Neural cell (in vitro differentiated cells): ENCODE results near the gene MYO7A. TPM values are rescaled to one million over a fixed set of nuclear protein-coding genes. Genes with fewer than 3 reads are reported as not detected.

Source experiments
- H2AFZ ChIP-seq: fragments of 200-600, 300-800 bp; sonication (generic), shearing (Covaris generic); 2 replicates; pipeline ENCODE4 v1.6.0; 2014; ENCODE audit warnings: low read depth, mild to moderate bottlenecking, antibody characterized with exemption, low read length, moderate library complexity
- H3F3A ChIP-seq: fragments of 200-600 bp; shearing (Covaris generic); 2 replicates; pipeline ENCODE4 v1.6.1; 2016; ENCODE audit warnings: mild to moderate bottlenecking, moderate library complexity, mixed read lengths, antibody characterized with exemption, low read length; ENCODE audit not compliant: insufficient read depth, poor library complexity, severe bottlenecking
- H3K27ac ChIP-seq: fragments of 200-600, 300-800 bp; sonication (generic), shearing (Covaris generic); 2 replicates; pipeline ENCODE4 v1.5.1; 2014; ENCODE audit warnings: mild to moderate bottlenecking, low read length, moderate library complexity
- H3K27me3 ChIP-seq: fragments of 300-800, 200-600 bp; sonication (generic), shearing (Covaris generic); 2 replicates; pipeline ENCODE4 v1.6.0; 2014; ENCODE audit warnings: mild to moderate bottlenecking, low read depth, low read length, moderate library complexity; ENCODE audit not compliant: insufficient read depth
- H3K36me3 ChIP-seq: fragments of 300-800, 200-600 bp; sonication (generic), shearing (Covaris generic); 2 replicates; pipeline ENCODE4 v1.5.1; 2014; ENCODE audit warnings: mild to moderate bottlenecking, antibody characterized with exemption, low read length, moderate library complexity; ENCODE audit not compliant: insufficient read depth
- H3K4me2 ChIP-seq: fragments of 300-800, 200-600 bp; sonication (generic), shearing (Covaris generic); 2 replicates; pipeline ENCODE4 v1.6.0; 2014; ENCODE audit warnings: mild to moderate bottlenecking, low read length
- H3K4me3 ChIP-seq: fragments of 300-800, 200-600 bp; sonication (generic), shearing (Covaris generic); 2 replicates; pipeline ENCODE4 v1.5.1; 2014; ENCODE audit warnings: mild to moderate bottlenecking, low read length, moderate library complexity
- H3K79me2 ChIP-seq: fragments of 200-600 bp; shearing (Covaris generic); replicated peaks from 2 replicates; pipeline ENCODE4 v1.6.0; 2014; ENCODE audit warnings: mild to moderate bottlenecking, low read length, moderate library complexity; ENCODE audit not compliant: insufficient read depth
- H3K9ac ChIP-seq: fragments of 300-800, 200-600 bp; sonication (generic), shearing (Covaris generic); 2 replicates; pipeline ENCODE4 v1.6.1; 2016; ENCODE audit warnings: mild to moderate bottlenecking, low read length, mixed read lengths
- H3K9me2 ChIP-seq: fragments of 200-600 bp; shearing (Covaris generic); 2 replicates; pipeline ENCODE4 v1.6.1; 2016; ENCODE audit warnings: mild to moderate bottlenecking, low read length, mixed read lengths; ENCODE audit not compliant: insufficient read depth
- H3K9me3 ChIP-seq: fragments of 200-600, 300-800 bp; sonication (generic), shearing (Covaris generic); 2 replicates; pipeline ENCODE4 v1.6.1; 2016; ENCODE audit warnings: mild to moderate bottlenecking, mixed run types, low read length, moderate library complexity, mixed read lengths
- H4K20me1 ChIP-seq: fragments of 200-600 bp; shearing (Covaris generic); 2 replicates; pipeline ENCODE4 v1.6.1; 2016; ENCODE audit warnings: mild to moderate bottlenecking, mixed run types; ENCODE audit not compliant: insufficient read depth
- EP300 ChIP-seq: fragments of 450-650 bp; conservative IDR thresholded peaks from 2 replicates; pipeline ENCODE4 v1.6.1; 2014; ENCODE audit warnings: antibody characterized with exemption, mild to moderate bottlenecking, moderate library complexity; ENCODE audit not compliant: poor library complexity, severe bottlenecking
- EZH2 ChIP-seq: fragments of 200-600, 300-800 bp; shearing (Covaris generic), sonication (generic); IDR thresholded peaks from 2 replicates; pipeline ENCODE4 v1.6.1; 2014; ENCODE audit warnings: antibody characterized with exemption, low read length, borderline replicate concordance, mild to moderate bottlenecking; ENCODE audit not compliant: insufficient read depth, poor library complexity, severe bottlenecking
- MXI1 ChIP-seq: fragments of 450-650 bp; conservative IDR thresholded peaks from 2 replicates; pipeline ENCODE4 v1.6.1; 2014; ENCODE audit warnings: antibody characterized with exemption, mild to moderate bottlenecking; ENCODE audit not compliant: poor library complexity, severe bottlenecking
- POLR2AphosphoS5 ChIP-seq: IDR thresholded peaks from 2 replicates; pipeline ENCODE4 v1.6.1; 2012
- RAD21 ChIP-seq: fragments of 450-650 bp; conservative IDR thresholded peaks from 2 replicates; pipeline ENCODE4 v1.6.1; 2014; ENCODE audit warnings: antibody characterized with exemption, mild to moderate bottlenecking, moderate library complexity
- SMC3 ChIP-seq: fragments of 450-650 bp; conservative IDR thresholded peaks from 2 replicates; pipeline ENCODE4 v1.6.1; 2014; ENCODE audit warnings: antibody characterized with exemption, mild to moderate bottlenecking, moderate library complexity; ENCODE audit not compliant: poor library complexity
- TAF1 ChIP-seq: IDR thresholded peaks from 2 replicates; pipeline ENCODE4 v1.6.1; 2012; ENCODE audit warnings: low read depth
- polyA plus RNA-seq: library from polyadenylated mRNA; depleted of rRNA; stranded (reverse); fragments of >200 nt; gene quantifications from 2 replicates; pipeline ENCODE4 v1.2.3, GENCODE V29; 2014
- TF ChIP-seq, protein P1 (sequence below): IDR thresholded peaks from 2 replicates; pipeline ENCODE4 v1.6.1; 2012; ENCODE audit warnings: borderline replicate concordance
- TF ChIP-seq, protein P2 (sequence below): fragments of 450-650 bp; IDR thresholded peaks from 2 replicates; pipeline ENCODE4 v1.5.1; 2014; ENCODE audit warnings: antibody characterized with exemption, mild to moderate bottlenecking, moderate library complexity; ENCODE audit not compliant: poor library complexity, severe bottlenecking

Gene MYO7A
- polyA plus RNA-seq, 1 donor from 2014 or later = 0.61 TPM

DNA sequence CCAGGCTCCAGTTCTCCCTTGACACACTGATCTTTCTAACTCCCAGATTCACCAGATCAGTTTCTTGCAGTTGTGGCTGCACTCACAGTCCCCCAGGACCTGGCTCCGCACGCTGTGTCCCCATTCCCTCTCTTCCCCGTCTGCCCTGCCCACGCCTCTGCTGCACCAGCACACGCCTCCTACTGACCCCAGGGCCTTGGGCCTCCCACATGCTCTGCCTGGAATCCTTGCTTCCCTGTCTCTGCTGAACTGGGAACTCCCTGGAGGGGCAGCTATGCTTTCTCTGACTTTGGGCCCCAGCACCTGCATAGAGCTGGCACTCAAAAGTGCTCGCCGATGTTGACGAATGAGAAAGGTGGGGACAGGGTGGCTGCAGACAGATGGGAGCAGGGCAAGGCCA, 68.9 kb downstream of the MYO7A start:
- no peaks in the 10 kb centered on the region for H3K79me2 ChIP-seq
- TF ChIP-seq, protein P1, sequence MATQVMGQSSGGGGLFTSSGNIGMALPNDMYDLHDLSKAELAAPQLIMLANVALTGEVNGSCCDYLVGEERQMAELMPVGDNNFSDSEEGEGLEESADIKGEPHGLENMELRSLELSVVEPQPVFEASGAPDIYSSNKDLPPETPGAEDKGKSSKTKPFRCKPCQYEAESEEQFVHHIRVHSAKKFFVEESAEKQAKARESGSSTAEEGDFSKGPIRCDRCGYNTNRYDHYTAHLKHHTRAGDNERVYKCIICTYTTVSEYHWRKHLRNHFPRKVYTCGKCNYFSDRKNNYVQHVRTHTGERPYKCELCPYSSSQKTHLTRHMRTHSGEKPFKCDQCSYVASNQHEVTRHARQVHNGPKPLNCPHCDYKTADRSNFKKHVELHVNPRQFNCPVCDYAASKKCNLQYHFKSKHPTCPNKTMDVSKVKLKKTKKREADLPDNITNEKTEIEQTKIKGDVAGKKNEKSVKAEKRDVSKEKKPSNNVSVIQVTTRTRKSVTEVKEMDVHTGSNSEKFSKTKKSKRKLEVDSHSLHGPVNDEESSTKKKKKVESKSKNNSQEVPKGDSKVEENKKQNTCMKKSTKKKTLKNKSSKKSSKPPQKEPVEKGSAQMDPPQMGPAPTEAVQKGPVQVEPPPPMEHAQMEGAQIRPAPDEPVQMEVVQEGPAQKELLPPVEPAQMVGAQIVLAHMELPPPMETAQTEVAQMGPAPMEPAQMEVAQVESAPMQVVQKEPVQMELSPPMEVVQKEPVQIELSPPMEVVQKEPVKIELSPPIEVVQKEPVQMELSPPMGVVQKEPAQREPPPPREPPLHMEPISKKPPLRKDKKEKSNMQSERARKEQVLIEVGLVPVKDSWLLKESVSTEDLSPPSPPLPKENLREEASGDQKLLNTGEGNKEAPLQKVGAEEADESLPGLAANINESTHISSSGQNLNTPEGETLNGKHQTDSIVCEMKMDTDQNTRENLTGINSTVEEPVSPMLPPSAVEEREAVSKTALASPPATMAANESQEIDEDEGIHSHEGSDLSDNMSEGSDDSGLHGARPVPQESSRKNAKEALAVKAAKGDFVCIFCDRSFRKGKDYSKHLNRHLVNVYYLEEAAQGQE = no peak
- TF ChIP-seq RAD21 (no peak), SMC3 (no peak), TAF1 (no peak), EZH2 (no peak), POLR2AphosphoS5 (no peak), MXI1 (no peak), EP300 (no peak)
- TF ChIP-seq, protein P2, sequence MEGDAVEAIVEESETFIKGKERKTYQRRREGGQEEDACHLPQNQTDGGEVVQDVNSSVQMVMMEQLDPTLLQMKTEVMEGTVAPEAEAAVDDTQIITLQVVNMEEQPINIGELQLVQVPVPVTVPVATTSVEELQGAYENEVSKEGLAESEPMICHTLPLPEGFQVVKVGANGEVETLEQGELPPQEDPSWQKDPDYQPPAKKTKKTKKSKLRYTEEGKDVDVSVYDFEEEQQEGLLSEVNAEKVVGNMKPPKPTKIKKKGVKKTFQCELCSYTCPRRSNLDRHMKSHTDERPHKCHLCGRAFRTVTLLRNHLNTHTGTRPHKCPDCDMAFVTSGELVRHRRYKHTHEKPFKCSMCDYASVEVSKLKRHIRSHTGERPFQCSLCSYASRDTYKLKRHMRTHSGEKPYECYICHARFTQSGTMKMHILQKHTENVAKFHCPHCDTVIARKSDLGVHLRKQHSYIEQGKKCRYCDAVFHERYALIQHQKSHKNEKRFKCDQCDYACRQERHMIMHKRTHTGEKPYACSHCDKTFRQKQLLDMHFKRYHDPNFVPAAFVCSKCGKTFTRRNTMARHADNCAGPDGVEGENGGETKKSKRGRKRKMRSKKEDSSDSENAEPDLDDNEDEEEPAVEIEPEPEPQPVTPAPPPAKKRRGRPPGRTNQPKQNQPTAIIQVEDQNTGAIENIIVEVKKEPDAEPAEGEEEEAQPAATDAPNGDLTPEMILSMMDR = no peak
- H3K4me3 ChIP-seq = no peak overlapping the region
- H3F3A ChIP-seq = no peaks in the 10 kb centered on the region
- no peak overlapping the region for H2AFZ ChIP-seq
- H3K9me3 ChIP-seq = no peaks in the 10 kb centered on the region
- no peaks in the 10 kb centered on the region for H4K20me1 ChIP-seq
- H3K27ac ChIP-seq = no peak overlapping the region
- H3K4me2 ChIP-seq = no peak overlapping the region
- no peaks in the 10 kb centered on the region for H3K9me2 ChIP-seq
- no peaks in the 10 kb centered on the region for H3K36me3 ChIP-seq
- H3K27me3 ChIP-seq = no peaks in the 10 kb centered on the region
- H3K9ac ChIP-seq = no peak overlapping the region

DNA sequence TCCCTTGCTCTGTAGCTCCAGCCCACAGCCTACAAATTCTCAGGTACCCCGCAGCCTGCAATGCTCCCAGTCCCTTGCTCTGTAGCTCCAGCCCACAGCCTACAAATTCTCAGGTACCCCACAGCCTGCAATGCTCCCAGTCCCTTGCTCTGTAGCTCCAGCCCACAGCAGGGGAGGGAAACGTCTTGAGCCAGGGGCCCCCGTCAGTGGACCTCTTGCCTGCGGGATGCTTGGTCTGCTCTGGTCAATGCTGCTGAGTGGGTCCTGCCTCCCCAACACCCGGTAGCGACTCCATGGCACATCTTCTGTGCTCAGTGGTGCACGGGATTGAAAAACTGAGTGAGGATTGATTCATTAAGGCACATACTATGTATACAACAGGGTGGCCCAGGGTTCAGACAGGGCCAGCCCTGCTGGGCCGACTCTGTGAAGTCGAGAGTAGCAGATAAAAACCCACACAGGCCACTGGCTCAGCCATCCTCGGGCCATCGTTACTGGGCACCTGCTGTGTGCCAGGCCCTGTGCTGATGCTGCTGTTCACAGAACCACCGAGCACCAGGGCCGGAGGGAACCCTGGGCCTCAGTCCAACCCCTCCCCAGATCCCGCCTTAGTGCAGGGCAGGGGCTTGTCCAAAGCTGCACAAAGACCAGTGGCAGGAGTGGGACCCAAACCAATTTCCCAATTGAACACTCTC, 69.7 kb downstream of the MYO7A start:
- TF ChIP-seq, protein P1 = no peak
- no peak for TF ChIP-seq POLR2AphosphoS5
- TF ChIP-seq, protein P2 = no peak
- no peak for TF ChIP-seq EP300
- no peak for TF ChIP-seq TAF1
- H2AFZ ChIP-seq = no peak overlapping the region
- H3K36me3 ChIP-seq = no peaks in the 10 kb centered on the region

More for the DNA sequence above, 69.7 kb downstream of the MYO7A start:
- Histone ChIP-seq H3K9ac (no peak overlapping the region), H4K20me1 (no peaks in the 10 kb centered on the region), H3K4me2 (no peak overlapping the region), H3F3A (no peaks in the 10 kb centered on the region), H3K79me2 (no peaks in the 10 kb centered on the region), H3K9me3 (no peaks in the 10 kb centered on the region), H3K27me3 (no peaks in the 10 kb centered on the region), H3K9me2 (no peaks in the 10 kb centered on the region), H3K27ac (no peak overlapping the region), H3K4me3 (no peak overlapping the region)
